GM12878 (cell line): ENCODE results near the gene FRYL. TPM values are rescaled to one million over a fixed set of nuclear protein-coding genes. Genes with fewer than 3 reads are reported as not detected.

Source experiments
- ATAC-seq: fragments of 200-7000 bp; cut with Tn5 transposase; 3 replicates; pipeline ENCODE4 v1.9.1; 2020; ENCODE audit warnings: mild to moderate bottlenecking, moderate library complexity
- BruUV-seq: library from RNA; stranded (reverse); fragments of 400-500 nt; replicated peaks from 2 replicates; lab custom pipeline; 2021; lab: Mats Ljungman, UMichigan
- CTCF ChIA-PET: fragments of 300-600 bp; sonication (Branson Sonifier 250); formaldehyde crosslinking; extraction: SDS; loops from one replicate; lab custom pipeline; 2021; ENCODE audit warnings: inconsistent platforms; lab: Yijun Ruan, JAX
- POLR2A ChIA-PET: fragments of 350-600 bp; formaldehyde crosslinking; extraction: SDS; loops from one replicate; lab custom pipeline; 2021; ENCODE audit warnings: inconsistent platforms; lab: Charles Lee
- RAD21 ChIA-PET: fragments of 300-600 bp; sonication (Branson Sonifier 250); formaldehyde crosslinking; loops from one replicate; lab custom pipeline; 2023; ENCODE audit warnings: antibody characterized with exemption; ENCODE audit not compliant: unreplicated experiment; lab: Charles Lee
- SMC1A ChIA-PET: fragments of 300-600 bp; sonication (Branson Sonifier 250); formaldehyde crosslinking; loops from one replicate; lab custom pipeline; 2023; ENCODE audit not compliant: unreplicated experiment, uncharacterized antibody; lab: Charles Lee
- DNase-seq: peaks from one replicate; pipeline ENCODE4 v3.0.0-alpha.2; 2011; ENCODE audit warnings: low read depth, low spot score
- FAIRE-seq: peaks from 3 replicates; lab custom pipeline; 2011; peaks lifted over from hg19 to GRCh38; lab: Jason Lieb, UNC
- H2AFZ ChIP-seq: 2 replicates; pipeline ENCODE4 v1.6.0; 2011; ENCODE audit warnings: low read depth, low read length, control low read depth; ENCODE audit not compliant: control insufficient read depth
- H3K27ac ChIP-seq: 2 replicates; pipeline ENCODE4 v1.5.1; 2011; ENCODE audit warnings: control low read depth; ENCODE audit not compliant: control insufficient read depth, insufficient read depth
- H3K27me3 ChIP-seq, 2 experiments: replicated peaks in 1 of 2; 2 replicates each; pipeline versions ENCODE4 v1.6.0 to v1.6.1; 2011; ENCODE audit warnings: low read length in 1 of 2; ENCODE audit not compliant: control insufficient read depth in 2 of 2, insufficient read depth in 2 of 2
- H3K36me3 ChIP-seq, 2 experiments: 2 replicates each; pipeline ENCODE4 v1.5.1; 2011; ENCODE audit warnings: low read length in 1 of 2; ENCODE audit not compliant: control insufficient read depth in 2 of 2, insufficient read depth in 2 of 2
- H3K4me1 ChIP-seq: 2 replicates; pipeline ENCODE4 v1.6.1; 2011; ENCODE audit warnings: mild to moderate bottlenecking, low read length, moderate library complexity, mixed read lengths; ENCODE audit not compliant: control insufficient read depth, insufficient read depth
- H3K4me2 ChIP-seq: 2 replicates; pipeline ENCODE4 v1.6.0; 2011; ENCODE audit warnings: control low read depth; ENCODE audit not compliant: control insufficient read depth, insufficient read depth
- H3K4me3 ChIP-seq: fragments of 200-600 bp; sonication (generic); 2 replicates; pipeline ENCODE4 v1.5.1; 2016
- H3K79me2 ChIP-seq: 2 replicates; pipeline ENCODE4 v1.6.0; 2011; ENCODE audit warnings: low read length; ENCODE audit not compliant: control insufficient read depth, insufficient read depth
- H3K9ac ChIP-seq: 2 replicates; pipeline ENCODE4 v1.8.0; 2011; ENCODE audit warnings: low read length, control low read depth, mixed read lengths; ENCODE audit not compliant: control insufficient read depth, insufficient read depth
- H3K9me3 ChIP-seq: replicated peaks from 3 replicates; pipeline ENCODE4 v1.5.1; 2011; ENCODE audit warnings: mild to moderate bottlenecking, low read length; ENCODE audit not compliant: control insufficient read depth, insufficient read depth
- H4K20me1 ChIP-seq: 2 replicates; pipeline ENCODE4 v1.6.0; 2011; ENCODE audit not compliant: control insufficient read depth, insufficient read depth
- ASH2L ChIP-seq: fragments of 300-600, 200-600 bp; sonication (generic); IDR thresholded peaks from 2 replicates; pipeline ENCODE4 v1.6.1; 2017; ENCODE audit warnings: low read depth, mild to moderate bottlenecking, borderline replicate concordance
- CREM ChIP-seq: IDR thresholded peaks from 2 replicates; pipeline ENCODE4 v1.6.1; 2014; ENCODE audit warnings: antibody characterized with exemption, low read depth
- E2F8 ChIP-seq: fragments of 450-650 bp; IDR thresholded peaks from 2 replicates; pipeline ENCODE4 v1.6.1; 2018; ENCODE audit warnings: mild to moderate bottlenecking, low read depth, moderate library complexity; ENCODE audit not compliant: partially characterized antibody
- EED ChIP-seq: sonication (generic); IDR thresholded peaks from 2 replicates; pipeline ENCODE4 v1.6.1; 2016; ENCODE audit warnings: antibody characterized with exemption, low read depth
- JUNB ChIP-seq: IDR thresholded peaks from 2 replicates; pipeline ENCODE4 v1.6.1; 2016; ENCODE audit warnings: antibody characterized with exemption, mild to moderate bottlenecking
- MEF2A ChIP-seq: IDR thresholded peaks from 2 replicates; pipeline ENCODE4 v1.6.1; 2011; ENCODE audit warnings: low read depth, mild to moderate bottlenecking, low read length, moderate library complexity; ENCODE audit not compliant: insufficient read depth
- NFYB ChIP-seq: IDR thresholded peaks from 2 replicates; pipeline ENCODE4 v1.6.1; 2011; ENCODE audit warnings: low read depth, mild to moderate bottlenecking, low read length, improper control_type of control experiment, moderate library complexity; ENCODE audit not compliant: insufficient read depth
- NR2F1 ChIP-seq: fragments of 450-650 bp; conservative IDR thresholded peaks from 2 replicates; pipeline ENCODE4 v1.6.1; 2017; ENCODE audit warnings: mild to moderate bottlenecking
- POLR2AphosphoS2 ChIP-seq: IDR thresholded peaks from 2 replicates; pipeline ENCODE4 v1.6.1; 2011; ENCODE audit warnings: low read depth, mild to moderate bottlenecking, low read length, improper control_type of control experiment, moderate library complexity
- RFX5 ChIP-seq: IDR thresholded peaks from 2 replicates; pipeline ENCODE4 v1.6.1; 2011; ENCODE audit warnings: low read depth, low read length, improper control_type of control experiment
- SMARCA5 ChIP-seq: fragments of 450-650 bp; IDR thresholded peaks from 2 replicates; pipeline ENCODE4 v1.6.1; 2017; ENCODE audit warnings: mild to moderate bottlenecking
- SMC3 ChIP-seq: IDR thresholded peaks from 2 replicates; pipeline ENCODE4 v1.6.1; 2011; ENCODE audit warnings: low read length, improper control_type of control experiment, borderline replicate concordance
- WGBS: methylation state at CpG from one replicate; pipeline ENCODE4 v1.1.6; 2016; ENCODE audit warnings: low lambda C conversion rate; ENCODE audit not compliant: insufficient replicate concordance, insufficient coverage; ENCODE audit errors: missing lambda C conversion rate; 5-methylcytosine and 5-hydroxymethylcytosine counted together
- in situ Hi-C: fragments of 300-500 bp; cut with MboI; formaldehyde crosslinking; loops from 9 replicates; pipeline ENCODE4 v1.14.3; 2018; ENCODE audit warnings: mixed read lengths
- intact Hi-C: fragments of 100-400 bp; cut with micrococcal nuclease; formaldehyde crosslinking; loops from one replicate; pipeline ENCODE4 v1.14.2; 2022; ENCODE audit not compliant: unreplicated experiment
- polyA plus RNA-seq, 11 experiments: library from polyadenylated mRNA; depleted of rRNA in 4 of 11; unstranded in 6 of 11; stranded (reverse) in 5 of 11; fragments of >200 nt; fragmentation: Nextera tagmentation in 4 of 11; fragmentation: Illumina TruSeq in 1 of 11; extraction: Ambion mirVana in 4 of 11; extraction: Trizol in 1 of 11; gene quantifications; 1 replicate in 1 of 11; 2 replicates in 10 of 11; pipeline versions ENCODE4 v1.2.1 to v1.2.3, GENCODE V29; 2011 to 2016; ENCODE audit warnings: inconsistent platforms in 2 of 11, missing spikeins in 2 of 11, low read depth in 1 of 11
- total RNA-seq, 4 experiments: library from RNA; depleted of rRNA in 3 of 4; stranded (reverse); fragments of >200 nt in 3 of 4; fragmentation: Illumina TruSeq in 1 of 4; extraction: Trizol in 1 of 4; gene quantifications; 2 replicates each; pipeline versions ENCODE4 v1.2.1 to v1.2.3, GENCODE V29; 2013 to 2021

Gene FRYL
- total and polyA plus RNA-seq, 10 of the 15 experiments (the other 5 are each of a cell fraction or from before 2014, with no cell fraction given), result 10.3 to 50.6 (median 28.7) TPM

DNA sequence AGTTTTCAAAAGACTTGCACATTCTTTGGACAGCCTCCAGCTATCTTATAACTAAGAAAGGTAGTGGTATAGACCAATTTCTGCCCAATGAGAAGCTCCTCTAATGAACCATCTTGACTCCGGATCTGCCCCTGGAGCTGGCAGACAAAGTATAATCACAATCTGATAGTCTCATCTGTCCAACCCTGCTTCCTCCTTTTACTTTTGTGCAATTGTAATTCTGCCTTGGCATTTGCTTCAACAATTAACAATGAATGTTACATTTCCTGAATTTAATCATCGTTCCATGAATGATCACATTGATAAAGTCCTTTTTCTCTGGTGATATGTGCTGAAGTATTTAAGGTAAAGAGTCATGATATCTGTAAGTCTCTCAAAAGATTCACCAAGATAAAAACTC, 27.8 kb downstream of the FRYL start:
- no peaks in the 10 kb centered on the region; a peak in 1 of 4 replicates for H3K36me3 ChIP-seq
- RAD21 ChIA-PET, result interaction anchor here (0.7 kb wide), 1 partner anchor 149 kb away, joined by 3 read pairs; no protein-coding TSS in a partner anchor
- no peak overlapping the region for H3K4me2 ChIP-seq
- in situ Hi-C loops, result no loop called here
- no peaks in the 10 kb centered on the region for H3K27me3 ChIP-seq
- H4K20me1 ChIP-seq, result no peaks in the 10 kb centered on the region
- CTCF ChIA-PET, result interaction anchor here (0.6 to 1.3 kb wide), 2 partner anchors 155 to 307 kb away, joined by 3 read pairs; no protein-coding TSS in a partner anchor
- no peaks in the 10 kb centered on the region for H3K4me1 ChIP-seq
- no peak overlapping the region for H2AFZ ChIP-seq
- SMC1A ChIA-PET, result interaction anchor here (1.1 kb wide), 1 partner anchor 25 kb away, joined by 3 read pairs; no protein-coding TSS in a partner anchor
- intact Hi-C loops, result no loop called here
- 44% methylated on average over 2 of the region's 2 CpGs for WGBS
- no peak overlapping the region for H3K9ac ChIP-seq
- peaks cover 52% of the 10 kb centered on the region for H3K79me2 ChIP-seq
- H3K4me3 ChIP-seq, result no peak overlapping the region
- H3K27ac ChIP-seq, result no peak overlapping the region
- peaks cover 1% of the 10 kb centered on the region; the same call in 2 of the 3 replicates for H3K9me3 ChIP-seq
- POLR2A ChIA-PET, result interaction anchor here (0.9 kb wide), 1 partner anchor 84 kb away, joined by 4 read pairs; no protein-coding TSS in a partner anchor
- DNase-seq (no peak), FAIRE-seq (no peak), ATAC-seq (no peak)
- no peak for TF ChIP-seq RFX5
- no peak for TF ChIP-seq NR2F1
- TF ChIP-seq CREM, result no peak
- no peak for TF ChIP-seq SMARCA5
- TF ChIP-seq NFYB, result no peak
- TF ChIP-seq E2F8, result no peak
- no peak for TF ChIP-seq SMC3
- no peak for TF ChIP-seq ASH2L
- no peak for TF ChIP-seq EED
- no peak for TF ChIP-seq POLR2AphosphoS2
- no peak for TF ChIP-seq MEF2A
- TF ChIP-seq JUNB, result no peak
- no TSS peak for BruUV-seq
